Endothelial cell of umbilical vein (primary cell): ENCODE results near the gene EFS.

ENCODE experiments used
- JUN ChIP-seq: IDR thresholded peaks from 2 replicates; pipeline ENCODE4 v1.6.1; 2011; ENCODE audit warnings: borderline replicate concordance, low read depth; ENCODE audit not compliant: insufficient read length, insufficient read depth
- TF ChIP-seq, protein P1 (sequence below), 2 donors: IDR thresholded peaks; 1 replicate in 1 of 2; 2 replicates in 1 of 2; pipeline ENCODE4 v1.5.1; 2011; ENCODE audit warnings: low read length in 2 of 2, mild to moderate bottlenecking in 2 of 2, moderate library complexity in 2 of 2, control low read depth in 1 of 2, inconsistent platforms in 1 of 2, low read depth in 1 of 2; ENCODE audit not compliant: insufficient read depth in 1 of 2; ENCODE audit errors: extremely low read depth in 1 of 2
- TF ChIP-seq, protein P2 (sequence below): IDR thresholded peaks from 2 replicates; pipeline ENCODE4 v1.6.1; 2011; ENCODE audit not compliant: insufficient read depth, insufficient read length

DNA sequence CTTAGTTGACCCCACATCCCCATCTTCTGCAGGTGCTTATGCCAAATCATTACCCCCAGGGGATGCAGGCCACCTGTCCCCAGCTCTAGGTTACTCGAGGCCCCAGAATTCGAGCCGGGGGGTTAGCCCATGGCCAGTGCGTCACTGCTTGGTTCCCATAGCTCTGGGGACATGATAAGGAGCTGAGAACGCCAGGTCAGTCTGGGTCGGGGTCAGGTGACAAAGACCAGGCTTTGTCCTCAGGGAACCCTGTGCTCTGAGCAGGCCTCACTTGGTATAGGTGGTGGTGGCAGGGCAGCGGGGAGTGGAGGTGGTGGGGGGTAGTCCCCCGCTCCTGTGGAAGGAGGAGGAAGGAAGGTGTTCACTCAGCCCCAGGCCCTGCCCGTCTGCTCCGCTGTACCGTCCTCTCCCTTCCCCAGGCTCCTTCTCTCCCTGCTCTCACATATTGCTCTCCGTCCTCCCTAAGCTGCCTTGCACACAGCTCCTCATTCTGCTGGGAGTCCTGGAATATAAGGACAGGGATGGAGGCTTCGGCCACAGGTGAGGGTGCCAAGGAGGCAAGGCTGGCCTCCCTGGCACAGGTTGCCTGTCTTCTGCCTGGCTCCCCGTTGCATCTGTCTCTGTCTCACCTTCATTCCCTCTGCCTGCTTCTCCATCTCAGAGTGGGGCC is 45.1 kb upstream of the EFS start:
- TF ChIP-seq, protein P1, sequence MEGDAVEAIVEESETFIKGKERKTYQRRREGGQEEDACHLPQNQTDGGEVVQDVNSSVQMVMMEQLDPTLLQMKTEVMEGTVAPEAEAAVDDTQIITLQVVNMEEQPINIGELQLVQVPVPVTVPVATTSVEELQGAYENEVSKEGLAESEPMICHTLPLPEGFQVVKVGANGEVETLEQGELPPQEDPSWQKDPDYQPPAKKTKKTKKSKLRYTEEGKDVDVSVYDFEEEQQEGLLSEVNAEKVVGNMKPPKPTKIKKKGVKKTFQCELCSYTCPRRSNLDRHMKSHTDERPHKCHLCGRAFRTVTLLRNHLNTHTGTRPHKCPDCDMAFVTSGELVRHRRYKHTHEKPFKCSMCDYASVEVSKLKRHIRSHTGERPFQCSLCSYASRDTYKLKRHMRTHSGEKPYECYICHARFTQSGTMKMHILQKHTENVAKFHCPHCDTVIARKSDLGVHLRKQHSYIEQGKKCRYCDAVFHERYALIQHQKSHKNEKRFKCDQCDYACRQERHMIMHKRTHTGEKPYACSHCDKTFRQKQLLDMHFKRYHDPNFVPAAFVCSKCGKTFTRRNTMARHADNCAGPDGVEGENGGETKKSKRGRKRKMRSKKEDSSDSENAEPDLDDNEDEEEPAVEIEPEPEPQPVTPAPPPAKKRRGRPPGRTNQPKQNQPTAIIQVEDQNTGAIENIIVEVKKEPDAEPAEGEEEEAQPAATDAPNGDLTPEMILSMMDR (IDR thresholded peaks at IDR 0.05; ENCODE audit: extremely low read depth in 1 of 2, insufficient read depth in 1 of 2, low read depth in 1 of 2, low read length in 2 of 2) = no peak
- TF ChIP-seq JUN = no peak
- TF ChIP-seq, protein P2, sequence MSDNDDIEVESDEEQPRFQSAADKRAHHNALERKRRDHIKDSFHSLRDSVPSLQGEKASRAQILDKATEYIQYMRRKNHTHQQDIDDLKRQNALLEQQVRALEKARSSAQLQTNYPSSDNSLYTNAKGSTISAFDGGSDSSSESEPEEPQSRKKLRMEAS = no peak
